ENCODE results near the gene TGM3.
A peak's percentile ranks its signal among the peaks of the same experiment; 100 is the strongest.

TGM3 gene

GRCh38 chr20:2340823-2341222 is 45.0 kb downstream of the TGM3 start:
- no peak for DNase-seq

DNA sequence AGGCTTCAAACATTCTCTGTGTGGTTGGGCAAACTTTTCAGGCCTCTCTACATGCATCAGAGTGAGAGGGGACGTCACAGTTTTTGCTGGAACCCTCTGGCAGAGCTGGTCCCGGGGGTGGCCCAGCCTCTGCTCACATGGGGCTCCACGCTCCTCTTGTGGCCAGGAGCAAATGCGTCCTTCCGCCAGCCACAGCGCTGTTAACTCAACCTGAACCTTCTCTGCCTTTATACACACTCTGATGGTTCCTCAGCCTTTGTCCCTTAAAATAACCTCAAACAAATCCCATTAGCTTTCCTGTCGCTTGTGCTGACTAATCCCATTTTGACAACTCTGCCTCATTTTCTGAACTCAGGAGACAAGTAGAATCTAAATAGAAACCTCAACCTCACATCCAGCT is 45.5 kb downstream of the TGM3 start:
- no peak for DNase-seq

- no peak for DNase-seq
Observed at GRCh38 chr20:2342243-2342642, 46.4 kb downstream of the TGM3 start.

GRCh38 chr20:2346188-2346587 is 50.4 kb downstream of the TGM3 start:
- no peak for DNase-seq

DNA sequence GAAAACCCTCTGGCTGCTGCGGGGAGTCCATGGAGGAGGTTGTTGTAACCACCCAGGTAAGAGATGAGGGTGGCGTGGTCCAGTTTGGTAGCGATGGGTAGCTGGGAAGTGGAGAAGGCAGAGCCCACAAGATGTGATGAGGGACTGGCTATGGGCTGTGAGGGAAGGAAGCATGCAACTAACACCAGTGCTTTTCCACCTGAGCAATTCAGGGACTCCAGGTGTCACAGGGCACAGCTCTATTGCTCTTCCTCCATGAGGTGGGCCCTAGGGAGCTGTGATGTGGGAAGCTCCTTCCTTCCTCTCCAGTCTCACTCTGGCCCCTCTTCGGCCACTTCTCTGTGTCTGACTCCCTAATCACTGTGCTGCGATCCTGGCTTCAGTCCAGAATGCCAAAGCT is 52.5 kb downstream of the TGM3 start:
- no peak for DNase-seq

GRCh38 chr20:2349801-2350200 is 54.0 kb downstream of the TGM3 start:
- DNase-seq: no peak

GRCh38 chr20:2350606-2351005 is 54.8 kb downstream of the TGM3 start:
- DNase-seq: no peak

DNA sequence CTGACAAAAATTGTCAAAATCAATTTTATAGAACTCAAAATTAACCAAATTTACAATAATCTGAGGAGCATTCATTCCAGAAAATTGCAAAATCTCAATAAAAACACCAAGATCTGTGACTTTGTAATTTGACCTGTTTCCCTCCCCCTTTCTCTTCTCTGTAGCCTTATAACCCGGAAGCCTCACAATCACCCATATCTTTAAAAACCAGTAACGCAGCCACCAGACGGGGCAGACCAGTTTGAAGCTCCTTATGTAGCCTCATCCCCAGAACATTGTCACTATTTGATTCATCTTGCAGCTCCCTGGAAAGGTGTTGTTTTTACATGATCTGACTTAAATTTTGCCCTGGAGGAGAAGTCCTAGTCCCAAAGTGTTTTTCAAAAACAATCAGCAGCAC is 57.4 kb downstream of the TGM3 start:
- no peak for DNase-seq

DNA sequence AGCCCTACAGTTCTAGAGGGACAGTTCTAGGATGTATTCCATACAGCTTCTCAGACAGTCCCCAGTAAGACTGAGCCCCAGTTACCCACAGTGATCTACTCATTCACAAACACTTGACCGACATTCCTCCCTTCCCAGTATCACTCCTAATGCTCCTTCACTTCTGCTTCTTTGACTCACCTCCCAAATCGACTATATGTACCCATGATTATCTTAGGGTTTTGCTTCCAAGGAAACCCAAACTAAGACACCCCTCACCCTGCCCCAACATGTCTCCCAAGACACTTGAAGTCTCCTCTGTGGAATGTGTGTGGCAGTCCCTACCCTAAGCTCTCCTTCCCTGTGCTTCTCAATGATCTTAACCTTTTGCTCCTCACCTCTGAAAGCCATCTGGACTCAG is 61.3 kb downstream of the TGM3 start:
- no peak for DNase-seq

DNA sequence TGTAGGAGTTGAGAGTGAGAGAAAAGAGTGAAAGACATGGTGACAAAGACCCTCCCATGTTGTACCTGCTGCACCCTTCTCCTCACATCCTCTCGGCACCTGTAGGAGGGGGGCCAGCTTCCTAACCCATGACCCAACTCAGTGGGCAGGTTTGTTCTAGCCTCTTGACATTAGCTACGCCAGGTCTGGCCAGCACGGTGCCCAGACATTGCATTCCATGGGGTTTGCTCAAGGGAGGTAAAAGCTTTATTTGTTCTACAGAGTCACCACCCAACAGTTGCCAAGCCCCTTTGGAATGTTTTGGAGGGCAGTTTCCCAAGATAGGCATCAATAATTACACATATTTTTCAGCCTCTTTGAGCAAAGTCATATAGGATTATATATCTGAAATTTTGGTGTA is 62.2 kb downstream of the TGM3 start:
- no peak for DNase-seq

DNA sequence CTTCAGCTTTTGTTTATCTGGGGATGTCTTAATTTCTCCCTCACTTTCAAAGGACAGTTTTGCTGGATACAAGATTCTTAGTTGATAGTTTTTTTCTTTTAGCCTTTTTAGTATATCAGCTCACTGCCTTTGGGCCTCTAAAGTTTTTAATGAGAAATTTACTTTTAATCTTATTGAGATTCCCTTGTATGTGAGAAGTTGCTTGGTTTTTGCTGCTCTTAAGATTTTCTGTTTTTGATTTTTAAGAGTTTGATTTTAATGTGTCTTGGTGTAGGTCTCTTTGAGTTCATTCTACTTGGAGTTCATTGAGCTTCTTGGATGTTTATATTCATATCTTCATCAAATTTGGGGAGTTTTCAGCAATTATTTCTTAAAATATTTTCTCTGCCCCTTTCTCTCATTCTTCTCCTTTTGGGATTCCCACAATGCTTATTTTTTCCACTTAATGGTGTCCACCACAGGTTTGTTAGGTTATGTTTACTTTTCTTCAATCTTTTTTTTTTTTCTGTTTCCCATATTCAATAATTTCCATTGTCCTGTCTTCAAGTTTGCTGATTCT is 65.3 kb downstream of the TGM3 start:
- DNase-seq: no peak

- no peak for DNase-seq
Observed at GRCh38 chr20:2363187-2363586, 67.4 kb downstream of the TGM3 start.

- no peak for DNase-seq
Observed at GRCh38 chr20:2363587-2363986, 67.8 kb downstream of the TGM3 start.

DNA sequence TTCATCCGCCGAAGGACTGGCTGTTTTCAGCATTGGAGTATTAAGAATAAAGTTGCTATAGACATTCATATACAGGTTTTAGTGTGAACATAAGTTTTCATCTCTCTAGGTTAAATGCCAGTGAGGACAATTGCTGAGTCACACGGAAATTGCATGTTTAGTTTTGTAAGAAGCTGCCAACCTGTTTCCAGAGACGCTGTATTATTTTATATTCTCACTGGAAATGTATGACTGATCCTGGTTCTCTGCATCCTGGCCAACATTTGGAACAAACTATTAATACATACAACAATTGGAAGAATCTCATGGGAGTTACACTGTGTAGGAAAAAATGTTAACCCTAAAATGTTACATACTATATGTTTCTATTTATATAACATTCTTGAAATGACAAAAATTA is 68.2 kb downstream of the TGM3 start:
- peak; percentile 9 for DNase-seq

DNA sequence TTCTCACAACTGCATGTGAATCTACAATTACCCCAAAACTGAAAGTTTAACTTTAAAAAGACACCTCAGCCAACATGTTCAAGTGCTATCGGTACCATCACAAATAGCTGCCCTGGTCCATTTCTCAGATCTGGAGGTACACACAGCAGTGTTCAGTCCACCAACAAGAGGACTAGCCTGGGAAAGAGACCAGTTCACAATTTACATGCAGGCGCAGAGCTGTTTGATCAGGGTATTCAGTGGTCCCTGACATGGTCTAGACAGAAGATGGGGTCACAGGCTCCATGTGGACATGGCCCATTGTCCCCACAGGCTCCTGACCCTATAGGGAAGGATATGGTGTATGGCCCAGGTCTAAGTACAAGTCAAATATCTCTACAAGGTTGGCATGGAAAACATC is 69.3 kb downstream of the TGM3 start:
- no peak for DNase-seq

GRCh38 chr20:2365666-2366065 is 69.9 kb downstream of the TGM3 start:
- DNase-seq: no peak

- DNase-seq: no peak
Observed at GRCh38 chr20:2368621-2369020, 72.8 kb downstream of the TGM3 start.

DNA sequence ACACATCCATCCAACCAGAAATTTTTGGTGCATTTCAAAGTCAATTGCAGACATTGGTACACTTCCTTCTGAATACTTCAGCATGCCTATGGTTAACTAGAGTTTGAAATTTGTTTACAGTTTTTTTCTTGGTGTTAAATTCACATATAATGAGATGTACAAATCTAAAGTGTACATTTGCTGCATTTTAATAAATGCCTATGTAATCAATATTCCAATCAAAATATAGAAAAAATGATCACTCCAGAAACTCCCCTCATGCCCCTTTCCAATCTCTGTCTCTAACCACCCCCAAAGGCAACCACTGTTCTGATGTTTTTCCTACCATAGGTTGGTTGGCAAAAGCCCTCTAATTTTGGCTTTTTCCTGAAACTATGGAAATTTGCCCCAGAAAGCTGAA is 77.3 kb downstream of the TGM3 start:
- no peak for DNase-seq

GRCh38 chr20:2374346-2375125 is 78.7 kb downstream of the TGM3 start:
- DNase-seq: no peak

- DNase-seq: no peak
Observed at GRCh38 chr20:2378893-2379292, 83.1 kb downstream of the TGM3 start.

GRCh38 chr20:2379511-2380229 is 83.9 kb downstream of the TGM3 start:
- no peak for DNase-seq

GRCh38 chr20:2380601-2381000 is 84.8 kb downstream of the TGM3 start, which contains the start of gene TGM6:
TGM6 (plus strand) TSS chr20:2380901; CDS start chr20:2380969, 68 bp downstream.
- DNase-seq: no peak

DNA sequence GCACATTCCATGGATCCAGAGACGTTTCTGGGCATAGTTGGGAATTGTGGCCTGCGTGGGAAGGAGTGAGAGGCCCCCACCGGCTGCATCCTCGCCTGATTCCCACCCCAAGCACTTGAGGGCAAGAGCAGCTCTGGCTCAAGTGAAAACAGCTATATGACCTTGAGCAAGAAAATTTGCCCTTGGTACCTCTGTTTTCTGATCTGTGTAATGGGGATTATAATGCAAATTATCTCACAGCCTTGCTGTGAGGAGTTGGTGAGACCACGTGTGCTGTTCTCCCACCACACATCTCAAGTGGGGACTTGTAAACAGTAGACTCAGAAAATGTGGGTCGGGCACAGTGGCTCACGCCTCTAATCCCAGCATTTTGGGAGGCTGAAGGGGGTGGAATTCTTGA is 85.5 kb downstream of the TGM3 start:
- no peak for DNase-seq

DNA sequence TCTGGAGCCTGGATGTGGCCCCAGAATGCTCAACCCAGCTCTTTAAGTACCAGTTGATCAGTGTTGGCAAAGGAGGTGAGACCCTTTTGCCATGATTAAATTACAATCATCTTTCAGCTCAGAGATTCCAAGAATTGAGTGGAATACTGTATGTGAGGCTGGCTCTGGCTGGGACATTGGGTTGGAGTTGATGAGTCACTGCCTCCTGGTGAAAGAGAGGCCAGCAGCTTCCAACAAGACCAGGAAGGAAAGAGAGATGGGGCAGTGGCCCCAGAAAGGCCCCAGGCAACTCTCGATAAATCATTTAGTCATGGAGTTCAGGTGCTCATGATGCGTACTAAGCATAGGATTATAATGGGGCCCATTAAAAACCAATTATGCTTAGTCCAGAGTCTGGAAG is 87.0 kb downstream of the TGM3 start:
- no peak for DNase-seq

Data from fibroblast of skin of scalp (primary cell).